PC-3 (cell line): Measurements from ENCODE around the gene OR5B21.

Source experiments
- CTCF ChIP-seq: fragments of 300-600 bp; sonication (generic); conservative IDR thresholded peaks from 2 replicates; pipeline ENCODE4 v1.5.1; 2017; ENCODE audit warnings: antibody characterized with exemption, low read depth, mild to moderate bottlenecking, low read length
- EZH2 ChIP-seq: fragments of 300-600 bp; sonication (generic); IDR thresholded peaks from one replicate; pipeline ENCODE4 v1.6.1; 2017; ENCODE audit warnings: antibody characterized with exemption, mild to moderate bottlenecking, low read length; ENCODE audit not compliant: unreplicated experiment
- EZH2phosphoT487 ChIP-seq: fragments of 300-600 bp; sonication (generic); IDR thresholded peaks from 2 replicates; pipeline ENCODE4 v1.6.1; 2018; ENCODE audit warnings: mild to moderate bottlenecking, antibody characterized with exemption, low read length, borderline replicate concordance

- no peak for TF ChIP-seq CTCF
- no peak for TF ChIP-seq EZH2
- TF ChIP-seq EZH2phosphoT487: no peak
Observed at GRCh38 chr11:58525037-58525614, 17.2 kb upstream of the OR5B21 start.
